ENCODE results near the gene TCTA. TPM values are rescaled to one million over a fixed set of nuclear protein-coding genes. Genes with fewer than 3 reads are reported as not detected.
A peak's percentile ranks its signal among the peaks of the same experiment; 100 is the strongest.

Gene TCTA
- total and polyA plus RNA-seq, 10 of the 15 experiments (the other 5 are each of a cell fraction or from before 2014, with no cell fraction given), result 6.5 to 30.5 (median 18.3) TPM

DNA sequence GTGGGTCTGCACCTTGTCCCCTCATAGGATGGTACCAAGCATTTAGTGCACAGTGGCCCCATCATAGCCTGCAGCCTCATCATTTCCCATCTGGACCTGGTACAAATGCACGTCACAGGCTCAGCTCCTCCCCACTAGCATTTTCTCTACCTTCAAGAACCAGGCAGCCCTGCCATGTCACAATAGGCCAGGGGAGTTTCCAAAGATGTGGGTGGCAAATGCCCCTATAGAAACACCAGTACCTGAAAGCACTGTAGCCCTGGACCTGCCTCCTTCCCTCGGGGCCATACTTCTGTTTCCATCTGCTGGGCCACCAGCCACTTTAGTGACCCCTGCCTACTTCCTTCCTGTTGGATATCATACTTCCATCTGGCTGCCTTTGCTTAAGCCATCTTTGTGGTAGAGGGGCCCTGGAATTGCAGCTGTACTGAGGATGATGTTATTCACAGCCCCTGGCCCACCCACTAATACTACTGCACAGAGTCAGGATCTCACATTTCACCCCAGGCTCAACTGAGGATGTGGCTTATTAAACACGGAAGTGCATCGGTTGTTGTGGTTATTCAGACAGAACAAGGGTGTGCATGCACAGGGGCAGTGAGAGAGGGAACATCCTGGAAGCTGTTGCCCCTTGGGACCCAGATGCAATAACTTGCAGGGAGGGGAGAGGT is 3.8 kb downstream of the TCTA start:
- Histone ChIP-seq H3K36me3 (ENCODE audit: control insufficient read depth in 2 of 2, insufficient read depth in 2 of 2, low read length in 1 of 2) (peaks cover 2 to 11% of the 10 kb centered on the region in 2 experiments; a peak in 3 of 4 replicates), H3K4me2 (ENCODE audit: control insufficient read depth, insufficient read depth) (peak overlapping the region; percentile 70), H3K9me3 (replicated peaks; ENCODE audit: control insufficient read depth, insufficient read depth, low read length) (no peaks in the 10 kb centered on the region; the same call in 2 of the 3 replicates), H3K4me3 (peak overlapping the region; percentile 2; the same call in 1 of the 2 replicates), H3K79me2 (ENCODE audit: control insufficient read depth, insufficient read depth, low read length) (peaks cover 31% of the 10 kb centered on the region), H3K4me1 (ENCODE audit: control insufficient read depth, insufficient read depth, low read length) (peaks cover 33% of the 10 kb centered on the region), H3K27me3 (replicated peaks in 1 of 2; ENCODE audit: control insufficient read depth in 2 of 2, insufficient read depth in 2 of 2, low read length in 1 of 2) (no peaks in the 10 kb centered on the region), H2AFZ (ENCODE audit: control insufficient read depth, low read depth, low read length) (peak overlapping the region; percentile 22; the same call in 1 of the 2 replicates), H3K9ac (ENCODE audit: control insufficient read depth, insufficient read depth, low read length) (peak overlapping the region; percentile 5; the same call in 1 of the 2 replicates), H4K20me1 (ENCODE audit: control insufficient read depth, insufficient read depth) (no peaks in the 10 kb centered on the region), H3K27ac (ENCODE audit: control insufficient read depth, insufficient read depth) (peak overlapping the region; percentile 78)
- whole genome bisulfite sequencing (ENCODE audit: insufficient coverage, insufficient replicate concordance, low lambda C conversion rate, missing lambda C conversion rate), result 0% methylated on average over 4 of the region's 4 CpGs
- intact Hi-C loops (cut with micrococcal nuclease; ENCODE audit: unreplicated experiment) (loop anchor here (1.0 to 10.0 kb wide), 2 partner anchors 33 to 321 kb away; partner anchors contain the start of gene QRICH1), in situ Hi-C loops (cut with MboI) (no loop called here)
- ChIA-PET SMC1A (ENCODE audit: uncharacterized antibody, unreplicated experiment) (interaction anchor here (0.9 to 5.2 kb wide), 8 partner anchors 10 to 76 kb away, joined by 3 to 37 read pairs (median 4); partner anchors contain the start of gene USP4), POLR2A (interaction anchor here (0.8 to 6.6 kb wide), 10 partner anchors 13 to 76 kb away, joined by 3 to 36 read pairs (median 5); partner anchors contain the start of genes NICN1 and USP4), RAD21 (ENCODE audit: unreplicated experiment) (interaction anchor here (0.9 to 3.3 kb wide), 13 partner anchors 13 to 114 kb away, joined by 3 to 35 read pairs (median 4); partner anchors contain the start of genes NICN1 and USP4), CTCF (interaction anchor here (0.6 to 4.1 kb wide), 14 partner anchors 10 to 255 kb away, joined by 3 to 48 read pairs (median 4); partner anchors contain the start of genes NICN1 and USP4)
- ATAC-seq, result peak; percentile 63
- DNase-seq (ENCODE audit: low read depth, low spot score), result peak; percentile 57
- no TSS peak for BruUV-seq (replicated peaks)
- peak; percentile 35 for FAIRE-seq
- no peak; the same call in 1 of the 2 replicates for TF ChIP-seq BMI1 (IDR thresholded peaks at IDR 0.05; ENCODE audit: borderline replicate concordance)
- TF ChIP-seq GATAD2B (conservative IDR thresholded peaks at IDR 0.05; ENCODE audit: low read depth), result 0 out of 2 replicates have a peak, but pooled peaks have one; percentile 49
- TF ChIP-seq POLR2AphosphoS5 (IDR thresholded peaks at IDR 0.05; ENCODE audit: low read length), result no peak
- peak; percentile 81 for TF ChIP-seq IKZF1 (conservative IDR thresholded peaks at IDR 0.05)
- TF ChIP-seq ZBED1 (IDR thresholded peaks at IDR 0.05; ENCODE audit: borderline replicate concordance), result 0 out of 2 replicates have a peak, but pooled peaks have one; percentile 14
- peak; percentile 33 for TF ChIP-seq CREM (IDR thresholded peaks at IDR 0.05; ENCODE audit: low read depth)
- no peak for TF ChIP-seq SUPT20H (IDR thresholded peaks at IDR 0.05; ENCODE audit: borderline replicate concordance, control insufficient read depth, low read depth, low read length)
- TF ChIP-seq, protein P1, sequence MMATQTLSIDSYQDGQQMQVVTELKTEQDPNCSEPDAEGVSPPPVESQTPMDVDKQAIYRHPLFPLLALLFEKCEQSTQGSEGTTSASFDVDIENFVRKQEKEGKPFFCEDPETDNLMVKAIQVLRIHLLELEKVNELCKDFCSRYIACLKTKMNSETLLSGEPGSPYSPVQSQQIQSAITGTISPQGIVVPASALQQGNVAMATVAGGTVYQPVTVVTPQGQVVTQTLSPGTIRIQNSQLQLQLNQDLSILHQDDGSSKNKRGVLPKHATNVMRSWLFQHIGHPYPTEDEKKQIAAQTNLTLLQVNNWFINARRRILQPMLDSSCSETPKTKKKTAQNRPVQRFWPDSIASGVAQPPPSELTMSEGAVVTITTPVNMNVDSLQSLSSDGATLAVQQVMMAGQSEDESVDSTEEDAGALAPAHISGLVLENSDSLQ (IDR thresholded peaks at IDR 0.05), result no peak
- TF ChIP-seq RELA (IDR thresholded peaks at IDR 0.05; ENCODE audit: borderline replicate concordance, partially characterized antibody), result peak; percentile 59
- peak; percentile 15; the same call in 1 of the 2 replicates for TF ChIP-seq MTA2 (IDR thresholded peaks at IDR 0.05; ENCODE audit: low read depth)
- TF ChIP-seq CBFB (IDR thresholded peaks at IDR 0.05; ENCODE audit: low read depth), result peak; percentile 63; the same call in 1 of the 2 replicates
- TF ChIP-seq, protein P2, sequence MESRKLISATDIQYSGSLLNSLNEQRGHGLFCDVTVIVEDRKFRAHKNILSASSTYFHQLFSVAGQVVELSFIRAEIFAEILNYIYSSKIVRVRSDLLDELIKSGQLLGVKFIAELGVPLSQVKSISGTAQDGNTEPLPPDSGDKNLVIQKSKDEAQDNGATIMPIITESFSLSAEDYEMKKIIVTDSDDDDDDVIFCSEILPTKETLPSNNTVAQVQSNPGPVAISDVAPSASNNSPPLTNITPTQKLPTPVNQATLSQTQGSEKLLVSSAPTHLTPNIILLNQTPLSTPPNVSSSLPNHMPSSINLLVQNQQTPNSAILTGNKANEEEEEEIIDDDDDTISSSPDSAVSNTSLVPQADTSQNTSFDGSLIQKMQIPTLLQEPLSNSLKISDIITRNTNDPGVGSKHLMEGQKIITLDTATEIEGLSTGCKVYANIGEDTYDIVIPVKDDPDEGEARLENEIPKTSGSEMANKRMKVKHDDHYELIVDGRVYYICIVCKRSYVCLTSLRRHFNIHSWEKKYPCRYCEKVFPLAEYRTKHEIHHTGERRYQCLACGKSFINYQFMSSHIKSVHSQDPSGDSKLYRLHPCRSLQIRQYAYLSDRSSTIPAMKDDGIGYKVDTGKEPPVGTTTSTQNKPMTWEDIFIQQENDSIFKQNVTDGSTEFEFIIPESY (IDR thresholded peaks at IDR 0.05), result no peak
- TF ChIP-seq, protein P3, sequence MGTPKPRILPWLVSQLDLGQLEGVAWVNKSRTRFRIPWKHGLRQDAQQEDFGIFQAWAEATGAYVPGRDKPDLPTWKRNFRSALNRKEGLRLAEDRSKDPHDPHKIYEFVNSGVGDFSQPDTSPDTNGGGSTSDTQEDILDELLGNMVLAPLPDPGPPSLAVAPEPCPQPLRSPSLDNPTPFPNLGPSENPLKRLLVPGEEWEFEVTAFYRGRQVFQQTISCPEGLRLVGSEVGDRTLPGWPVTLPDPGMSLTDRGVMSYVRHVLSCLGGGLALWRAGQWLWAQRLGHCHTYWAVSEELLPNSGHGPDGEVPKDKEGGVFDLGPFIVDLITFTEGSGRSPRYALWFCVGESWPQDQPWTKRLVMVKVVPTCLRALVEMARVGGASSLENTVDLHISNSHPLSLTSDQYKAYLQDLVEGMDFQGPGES (IDR thresholded peaks at IDR 0.05), result no peak
- no peak for TF ChIP-seq MYB (IDR thresholded peaks at IDR 0.05; ENCODE audit: borderline replicate concordance, low read depth, low read length)
- no peak for TF ChIP-seq TCF3 (IDR thresholded peaks at IDR 0.05; ENCODE audit: borderline replicate concordance, insufficient read depth, low read depth, low read length)
- TF ChIP-seq NFYA (IDR thresholded peaks at IDR 0.05; ENCODE audit: borderline replicate concordance, low read depth, low read length), result no peak
- no peak for TF ChIP-seq ZNF207 (IDR thresholded peaks at IDR 0.05; ENCODE audit: borderline replicate concordance)
- no peak for TF ChIP-seq YY1 (IDR thresholded peaks at IDR 0.05; ENCODE audit: low read depth, low read length)
- TF ChIP-seq ZNF384 (IDR thresholded peaks at IDR 0.05; ENCODE audit: borderline replicate concordance, low read depth, low read length), result no peak
- peak; percentile 82 for TF ChIP-seq DPF2 (IDR thresholded peaks at IDR 0.05)
